GM21825 (cell line): ENCODE results near the gene LPGAT1.
"Not testable (repeated sequence)": the region's sequence is repeated elsewhere in the genome, so short reads cannot be mapped to it uniquely, and the experiment has no call there.

ENCODE experiments used
- ATAC-seq: cut with Tn5 transposase; IDR thresholded peaks from one replicate; pipeline ENCODE4 v1.9.1; 2021; ENCODE audit warnings: mild to moderate bottlenecking, moderate library complexity; ENCODE audit not compliant: unreplicated experiment

Gene LPGAT1

GRCh38 chr1:211830328-211831142, at the start of gene LPGAT1:
TSS of gene LPGAT1 (minus strand) at chr1:211830763. CDS start at chr1:211829296, 1,467 bp downstream.
- peak; percentile 71 for ATAC-seq

GRCh38 chr1:211879475-211879874, 48.9 kb upstream of the LPGAT1 start:
- no peak for ATAC-seq

- no peak for ATAC-seq
These were observed 46.5 kb upstream of the LPGAT1 start for GRCh38 chr1:211876851-211877590.

- ATAC-seq, result no peak
These were observed 45.0 kb upstream of the LPGAT1 start for GRCh38 chr1:211875541-211875940.

- no peak for ATAC-seq
These were observed 44.2 kb upstream of the LPGAT1 start for GRCh38 chr1:211874521-211875347.

GRCh38 chr1:211873731-211874130, 43.2 kb upstream of the LPGAT1 start:
- not testable (repeated sequence) for ATAC-seq

- ATAC-seq, result no peak
These were observed 39.6 kb upstream of the LPGAT1 start for GRCh38 chr1:211870156-211870555.

GRCh38 chr1:211865180-211865579, 34.6 kb upstream of the LPGAT1 start:
- ATAC-seq, result no peak

- ATAC-seq, result no peak
These were observed 28.8 kb upstream of the LPGAT1 start for GRCh38 chr1:211859405-211859804.

GRCh38 chr1:211851174-211851573, 20.6 kb upstream of the LPGAT1 start:
- ATAC-seq, result no peak

GRCh38 chr1:211843507-211844298, 13.1 kb upstream of the LPGAT1 start:
- no peak for ATAC-seq

- ATAC-seq, result no peak
These were observed 12.5 kb upstream of the LPGAT1 start for GRCh38 chr1:211843018-211843417.

- no peak for ATAC-seq
These were observed 12.0 kb upstream of the LPGAT1 start for GRCh38 chr1:211842518-211842917.

GRCh38 chr1:211839106-211839505, 8.5 kb upstream of the LPGAT1 start:
- ATAC-seq, result no peak

GRCh38 chr1:211833174-211833820, 2.7 kb upstream of the LPGAT1 start:
- no peak for ATAC-seq

GRCh38 chr1:211832661-211833060, 2.1 kb upstream of the LPGAT1 start:
- ATAC-seq, result no peak

GRCh38 chr1:211831558-211832323, 1.2 kb upstream of the LPGAT1 start:
- no peak for ATAC-seq

GRCh38 chr1:211830055-211830327, 572 bp downstream of the LPGAT1 start:
- no peak for ATAC-seq

GRCh38 chr1:211829343-211830054, 1.1 kb downstream of the LPGAT1 start:
- no peak for ATAC-seq
